Osteoblast (primary cell): Measurements from ENCODE around the gene SLC39A11. TPM values are rescaled to one million over a fixed set of nuclear protein-coding genes. Genes with fewer than 3 reads are reported as not detected.

Experiments
- DNase-seq: peaks from one replicate; pipeline ENCODE4 v3.0.0; 2011; ENCODE audit warnings: low spot score, mixed read lengths; ENCODE audit not compliant: insufficient read length; ENCODE audit errors: missing footprints
- H2AFZ ChIP-seq: 2 replicates; pipeline ENCODE4 v1.6.0; 2011; ENCODE audit warnings: mild to moderate bottlenecking, low read length
- H3K27ac ChIP-seq: 2 replicates; pipeline ENCODE4 v1.5.1; 2011; ENCODE audit warnings: mild to moderate bottlenecking, low read depth, low read length, moderate library complexity
- H3K27me3 ChIP-seq: 2 replicates; pipeline ENCODE4 v1.6.0; 2012; ENCODE audit warnings: mild to moderate bottlenecking, control low read depth, inconsistent platforms, low read length, moderate library complexity; ENCODE audit not compliant: insufficient read depth
- H3K36me3 ChIP-seq: 2 replicates; pipeline ENCODE4 v1.5.1; 2011; ENCODE audit warnings: mild to moderate bottlenecking, low read length, control low read depth, moderate library complexity; ENCODE audit not compliant: insufficient read depth
- H3K4me1 ChIP-seq: 2 replicates; pipeline ENCODE4 v1.5.1; 2011; ENCODE audit warnings: mild to moderate bottlenecking, low read length, control low read depth, moderate library complexity; ENCODE audit not compliant: insufficient read depth
- H3K4me2 ChIP-seq: 2 replicates; pipeline ENCODE4 v1.6.0; 2011; ENCODE audit warnings: mild to moderate bottlenecking, low read length; ENCODE audit not compliant: insufficient read depth
- H3K4me3 ChIP-seq: fragments of 200-600 bp; sonication (generic); 3 replicates; pipeline ENCODE4 v1.5.1; 2012; ENCODE audit warnings: mild to moderate bottlenecking, low read length, inconsistent platforms; ENCODE audit not compliant: insufficient read depth
- H3K79me2 ChIP-seq: 2 replicates; pipeline ENCODE4 v1.6.0; 2012; ENCODE audit warnings: mild to moderate bottlenecking, low read length, control low read depth, inconsistent platforms; ENCODE audit not compliant: insufficient read depth
- H3K9me3 ChIP-seq: 2 replicates; pipeline ENCODE4 v1.5.1; 2011; ENCODE audit warnings: low read depth, low read length, control low read depth
- H4K20me1 ChIP-seq: 2 replicates; pipeline ENCODE4 v1.6.0; 2012; ENCODE audit warnings: mild to moderate bottlenecking, low read length, control low read depth; ENCODE audit not compliant: insufficient read depth
- CTCF ChIP-seq: IDR thresholded peaks from 2 replicates; pipeline ENCODE4 v1.5.1; 2011; ENCODE audit warnings: mild to moderate bottlenecking, low read depth, low read length, moderate library complexity; ENCODE audit errors: extremely low read depth
- total RNA-seq: library from RNA; depleted of rRNA; stranded (reverse); fragments of >200 nt; gene quantifications from 2 replicates; pipeline ENCODE4 v1.2.3, GENCODE V29; 2012

Gene SLC39A11
- total RNA-seq, 1 donor = 27.1 TPM

- Histone ChIP-seq H3K27me3 (no peaks in the 10 kb centered on the region), H3K79me2 (no peaks in the 10 kb centered on the region), H3K4me1 (no peaks in the 10 kb centered on the region), H2AFZ (no peak overlapping the region), H3K27ac (no peak overlapping the region), H3K9me3 (no peaks in the 10 kb centered on the region), H3K4me2 (no peak overlapping the region), H3K36me3 (no peaks in the 10 kb centered on the region), H3K4me3 (no peak overlapping the region), H4K20me1 (peaks cover 8% of the 10 kb centered on the region)
- peak; percentile 86 for DNase-seq
- TF ChIP-seq CTCF = no peak
Observed at GRCh38 chr17:72948115-72948514, 144.4 kb downstream of the SLC39A11 start.

- H3K9me3 ChIP-seq = no peaks in the 10 kb centered on the region
- DNase-seq = no peak
- H3K27ac ChIP-seq = no peak overlapping the region
- H3K27me3 ChIP-seq = no peaks in the 10 kb centered on the region
- no peak overlapping the region for H3K4me2 ChIP-seq
- no peak for TF ChIP-seq CTCF
- no peaks in the 10 kb centered on the region for H3K79me2 ChIP-seq
- peaks cover 8% of the 10 kb centered on the region for H4K20me1 ChIP-seq
- H3K4me1 ChIP-seq = no peaks in the 10 kb centered on the region
- no peak overlapping the region for H3K4me3 ChIP-seq
- no peak overlapping the region for H2AFZ ChIP-seq
- H3K36me3 ChIP-seq = no peaks in the 10 kb centered on the region
Observed at GRCh38 chr17:72947475-72947874, 145.0 kb downstream of the SLC39A11 start.

- no peaks in the 10 kb centered on the region for H3K9me3 ChIP-seq
- H4K20me1 ChIP-seq = peaks cover 5% of the 10 kb centered on the region
- no peak overlapping the region for H3K4me3 ChIP-seq
- H2AFZ ChIP-seq = no peak overlapping the region
- TF ChIP-seq CTCF = no peak
- H3K4me2 ChIP-seq = no peak overlapping the region
- no peak for DNase-seq
- H3K36me3 ChIP-seq = no peaks in the 10 kb centered on the region
- no peaks in the 10 kb centered on the region for H3K27me3 ChIP-seq
- H3K27ac ChIP-seq = no peak overlapping the region
- H3K4me1 ChIP-seq = no peaks in the 10 kb centered on the region
- no peaks in the 10 kb centered on the region for H3K79me2 ChIP-seq
Observed at GRCh38 chr17:72946696-72947095, 145.8 kb downstream of the SLC39A11 start.

- TF ChIP-seq CTCF = no peak
- Histone ChIP-seq H4K20me1 (peaks cover 4% of the 10 kb centered on the region), H3K27ac (no peak overlapping the region), H3K27me3 (no peaks in the 10 kb centered on the region), H3K79me2 (no peaks in the 10 kb centered on the region), H3K4me3 (no peak overlapping the region), H2AFZ (no peak overlapping the region), H3K4me1 (no peaks in the 10 kb centered on the region), H3K9me3 (no peaks in the 10 kb centered on the region), H3K36me3 (no peaks in the 10 kb centered on the region), H3K4me2 (no peak overlapping the region)
- no peak for DNase-seq
Observed at GRCh38 chr17:72946156-72946555, 146.3 kb downstream of the SLC39A11 start.
